Fibroblast of lung (primary cell): Measurements from ENCODE around the gene DLGAP1. TPM values are rescaled to one million over a fixed set of nuclear protein-coding genes. Genes with fewer than 3 reads are reported as not detected.
A peak's percentile ranks its signal among the peaks of the same experiment; 100 is the strongest.

Experiments
- DNase-seq, 2 donors: peaks; one replicate each; pipeline versions ENCODE4 v3.0.0 to v3.0.0-alpha.2; 2010; ENCODE audit warnings: low read depth in 2 of 2
- H2AFZ ChIP-seq: 2 replicates; pipeline ENCODE4 v1.5.1; 2012; ENCODE audit warnings: low read length, control low read depth, inconsistent platforms
- H3K27ac ChIP-seq: 2 replicates; pipeline ENCODE4 v1.5.1; 2011; ENCODE audit warnings: low read length, control low read depth; ENCODE audit not compliant: insufficient read depth
- H3K27me3 ChIP-seq: 2 replicates; pipeline ENCODE4 v1.5.1; 2011; ENCODE audit warnings: mild to moderate bottlenecking, low read length; ENCODE audit not compliant: control insufficient read depth, insufficient read depth
- H3K36me3 ChIP-seq: 2 replicates; pipeline ENCODE4 v1.5.1; 2011; ENCODE audit warnings: low read length; ENCODE audit not compliant: control insufficient read depth, insufficient read depth
- H3K4me1 ChIP-seq: 2 replicates; pipeline ENCODE4 v1.5.1; 2011; ENCODE audit warnings: low read length; ENCODE audit not compliant: control insufficient read depth, insufficient read depth; ENCODE audit errors: extremely low read depth
- H3K4me2 ChIP-seq: 2 replicates; pipeline ENCODE4 v1.5.1; 2011; ENCODE audit warnings: low read length, control low read depth; ENCODE audit not compliant: insufficient read depth; ENCODE audit errors: extremely low read depth
- H3K4me3 ChIP-seq, 4 experiments: fragments of 200-600 bp in 1 of 4; sonication (generic) in 1 of 4; replicated peaks in 1 of 4; 2 replicates each; pipeline ENCODE4 v1.5.1; 2011 to 2016; ENCODE audit warnings: low read length in 4 of 4, low read depth in 3 of 4, mild to moderate bottlenecking in 3 of 4, control low read depth in 2 of 4, inconsistent platforms in 1 of 4, mixed read lengths in 1 of 4; ENCODE audit not compliant: insufficient read depth in 1 of 4; ENCODE audit errors: control extremely low read depth in 1 of 4
- H3K79me2 ChIP-seq: 2 replicates; pipeline ENCODE4 v1.5.1; 2012; ENCODE audit warnings: mild to moderate bottlenecking, low read length, inconsistent platforms; ENCODE audit not compliant: control insufficient read depth, insufficient read depth
- H3K9ac ChIP-seq: 2 replicates; pipeline ENCODE4 v1.5.1; 2011; ENCODE audit warnings: mild to moderate bottlenecking, low read length, control low read depth; ENCODE audit not compliant: insufficient read depth
- H3K9me3 ChIP-seq: 2 replicates; pipeline ENCODE4 v1.5.1; 2012; ENCODE audit warnings: low read depth, low read length; ENCODE audit not compliant: control insufficient read depth, insufficient read depth
- H4K20me1 ChIP-seq: 2 replicates; pipeline ENCODE4 v1.5.1; 2011; ENCODE audit warnings: low read length; ENCODE audit not compliant: control insufficient read depth, insufficient read depth; ENCODE audit errors: extremely low read depth
- EZH2 ChIP-seq: IDR thresholded peaks from 2 replicates; pipeline ENCODE4 v1.5.1; 2012; ENCODE audit warnings: low read length, control low read depth, mild to moderate bottlenecking; ENCODE audit errors: missing control alignments
- polyA plus RNA-seq, 2 donors: library from polyadenylated mRNA; depleted of rRNA in 1 of 2; stranded (reverse) in 1 of 2; unstranded in 1 of 2; fragments of >200 nt; gene quantifications; 2 replicates each; pipeline ENCODE4 v1.2.1, GENCODE V29; 2011 to 2012; ENCODE audit warnings: missing spikeins in 1 of 2
- total RNA-seq: library from RNA; depleted of rRNA; stranded (reverse); fragments of >200 nt; gene quantifications from 2 replicates; pipeline ENCODE4 v1.2.1, GENCODE V29; 2014
- TF ChIP-seq, protein P1 (sequence below), 2 donors: IDR thresholded peaks in 1 of 2; conservative IDR thresholded peaks in 1 of 2; 1 replicate in 1 of 2; 2 replicates in 1 of 2; pipeline ENCODE4 v1.5.1; 2011 to 2012; ENCODE audit warnings: low read length in 2 of 2, control low read depth in 1 of 2, inconsistent platforms in 1 of 2, low read depth in 1 of 2, mild to moderate bottlenecking in 1 of 2

DLGAP1 gene
- total and polyA plus RNA-seq, 2 donors (not counting 1 experiment from before 2014, with no cell fraction given): 0.16 to 0.17 TPM

GRCh38 chr18:3970929-3971328 is 484.2 kb downstream of the DLGAP1 start:
- Histone ChIP-seq H3K9me3 (no peaks in the 10 kb centered on the region), H3K27ac (no peak overlapping the region), H2AFZ (no peak overlapping the region), H3K79me2 (no peaks in the 10 kb centered on the region), H3K4me2 (no peak overlapping the region), H3K27me3 (no peaks in the 10 kb centered on the region), H3K9ac (no peak overlapping the region), H3K4me1 (no peaks in the 10 kb centered on the region), H3K4me3 (no peak overlapping the region), H3K36me3 (no peaks in the 10 kb centered on the region), H4K20me1 (no peaks in the 10 kb centered on the region)
- DNase-seq: no peak
- TF ChIP-seq, protein P1, sequence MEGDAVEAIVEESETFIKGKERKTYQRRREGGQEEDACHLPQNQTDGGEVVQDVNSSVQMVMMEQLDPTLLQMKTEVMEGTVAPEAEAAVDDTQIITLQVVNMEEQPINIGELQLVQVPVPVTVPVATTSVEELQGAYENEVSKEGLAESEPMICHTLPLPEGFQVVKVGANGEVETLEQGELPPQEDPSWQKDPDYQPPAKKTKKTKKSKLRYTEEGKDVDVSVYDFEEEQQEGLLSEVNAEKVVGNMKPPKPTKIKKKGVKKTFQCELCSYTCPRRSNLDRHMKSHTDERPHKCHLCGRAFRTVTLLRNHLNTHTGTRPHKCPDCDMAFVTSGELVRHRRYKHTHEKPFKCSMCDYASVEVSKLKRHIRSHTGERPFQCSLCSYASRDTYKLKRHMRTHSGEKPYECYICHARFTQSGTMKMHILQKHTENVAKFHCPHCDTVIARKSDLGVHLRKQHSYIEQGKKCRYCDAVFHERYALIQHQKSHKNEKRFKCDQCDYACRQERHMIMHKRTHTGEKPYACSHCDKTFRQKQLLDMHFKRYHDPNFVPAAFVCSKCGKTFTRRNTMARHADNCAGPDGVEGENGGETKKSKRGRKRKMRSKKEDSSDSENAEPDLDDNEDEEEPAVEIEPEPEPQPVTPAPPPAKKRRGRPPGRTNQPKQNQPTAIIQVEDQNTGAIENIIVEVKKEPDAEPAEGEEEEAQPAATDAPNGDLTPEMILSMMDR (conservative IDR thresholded peaks at IDR 0.05 in 1 of 2, IDR thresholded peaks at IDR 0.05 in 1 of 2; ENCODE audit: low read depth in 1 of 2, low read length in 2 of 2): peak in 1 of 2 donors; percentile 23
- TF ChIP-seq EZH2: no peak

- Histone ChIP-seq H2AFZ (no peak overlapping the region), H3K4me2 (no peak overlapping the region)
These were observed 487.5 kb downstream of the DLGAP1 start for GRCh38 chr18:3967359-3968180.

DNA sequence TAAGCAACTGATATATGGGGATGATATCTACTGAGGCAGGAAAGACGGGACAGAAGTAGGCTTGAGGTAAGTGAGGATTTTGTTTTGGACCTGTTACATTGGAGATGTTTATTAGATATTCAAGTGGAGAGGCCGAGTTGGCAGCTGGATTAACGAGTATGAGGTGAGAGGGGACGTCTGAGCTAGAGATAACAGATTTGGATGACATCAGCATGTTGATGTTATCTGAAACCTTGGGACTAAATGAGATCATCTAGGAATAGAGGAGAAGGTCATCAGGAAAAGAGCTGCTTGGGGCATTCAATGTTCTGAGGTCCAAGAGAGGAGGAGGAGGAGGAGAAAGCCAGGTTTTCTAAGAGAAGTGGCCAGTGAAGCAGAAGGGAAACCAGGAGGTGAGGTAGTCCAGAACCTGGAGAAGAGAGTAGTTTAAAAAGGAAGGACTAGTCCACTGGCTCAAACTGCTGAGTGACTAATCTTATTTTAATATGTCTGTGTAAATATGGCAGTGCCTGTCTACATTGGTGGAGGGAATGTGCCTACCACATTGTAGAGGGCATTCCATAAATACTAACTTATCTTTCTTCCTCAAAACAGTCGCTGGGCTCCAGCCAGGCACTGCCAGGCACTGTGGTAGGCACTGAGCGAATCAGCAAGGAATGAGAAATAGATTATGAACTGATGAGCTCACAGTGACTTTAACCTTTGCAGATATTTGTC is 488.3 kb downstream of the DLGAP1 start:
- H4K20me1 ChIP-seq: no peaks in the 10 kb centered on the region
- no peak overlapping the region for H3K27ac ChIP-seq
- no peaks in the 10 kb centered on the region for H3K79me2 ChIP-seq
- TF ChIP-seq, protein P1 (conservative IDR thresholded peaks at IDR 0.05 in 1 of 2, IDR thresholded peaks at IDR 0.05 in 1 of 2; ENCODE audit: low read depth in 1 of 2, low read length in 2 of 2): no peak
- TF ChIP-seq EZH2: no peak
- H2AFZ ChIP-seq: no peak overlapping the region
- H3K4me1 ChIP-seq: no peaks in the 10 kb centered on the region
- H3K9me3 ChIP-seq: no peaks in the 10 kb centered on the region
- no peak overlapping the region for H3K4me2 ChIP-seq
- no peak overlapping the region for H3K4me3 ChIP-seq
- no peak overlapping the region for H3K9ac ChIP-seq
- H3K27me3 ChIP-seq: no peaks in the 10 kb centered on the region
- peak in 1 of 2 donors; percentile 79 for DNase-seq
- no peaks in the 10 kb centered on the region for H3K36me3 ChIP-seq

More at GRCh38 chr18:3967359-3968180, 487.5 kb downstream of the DLGAP1 start:
- H3K4me1 ChIP-seq: no peaks in the 10 kb centered on the region
- no peak overlapping the region for H3K9ac ChIP-seq
- DNase-seq: no peak
- no peak overlapping the region for H3K27ac ChIP-seq
- no peak overlapping the region for H3K4me3 ChIP-seq
- no peaks in the 10 kb centered on the region for H4K20me1 ChIP-seq
- H3K36me3 ChIP-seq: no peaks in the 10 kb centered on the region
- no peaks in the 10 kb centered on the region for H3K27me3 ChIP-seq
- no peak for TF ChIP-seq EZH2
- TF ChIP-seq, protein P1 (conservative IDR thresholded peaks at IDR 0.05 in 1 of 2, IDR thresholded peaks at IDR 0.05 in 1 of 2; ENCODE audit: low read depth in 1 of 2, low read length in 2 of 2): no peak
- no peaks in the 10 kb centered on the region for H3K9me3 ChIP-seq
- H3K79me2 ChIP-seq: no peaks in the 10 kb centered on the region
